GM12878 (cell line): ENCODE results near the gene SMIM1. TPM values are rescaled to one million over a fixed set of nuclear protein-coding genes. Genes with fewer than 3 reads are reported as not detected.

Experiments
- BHLHE40 ChIP-seq, 2 experiments: fragments of 450-650 bp in 1 of 2; IDR thresholded peaks; 2 replicates each; pipeline ENCODE4 v1.6.1; 2011 to 2017; ENCODE audit warnings: low read depth in 2 of 2, borderline replicate concordance in 1 of 2, improper control_type of control experiment in 1 of 2, low read length in 1 of 2, mild to moderate bottlenecking in 1 of 2
- CBFB ChIP-seq: IDR thresholded peaks from 2 replicates; pipeline ENCODE4 v1.6.1; 2016; ENCODE audit warnings: antibody characterized with exemption, low read depth
- HDGF ChIP-seq: fragments of 450-650 bp; IDR thresholded peaks from 2 replicates; pipeline ENCODE4 v1.6.1; 2016; ENCODE audit warnings: antibody characterized with exemption
- KAT2A ChIP-seq: conservative IDR thresholded peaks from 2 replicates; pipeline ENCODE4 v1.6.1; 2011; ENCODE audit warnings: low read depth, low read length; ENCODE audit not compliant: control insufficient read depth
- LARP7 ChIP-seq: fragments of 450-650 bp; IDR thresholded peaks from 2 replicates; pipeline ENCODE4 v1.6.1; 2017; ENCODE audit warnings: mild to moderate bottlenecking
- POLR2AphosphoS5 ChIP-seq: IDR thresholded peaks from 2 replicates; pipeline ENCODE4 v1.6.1; 2011; ENCODE audit warnings: mild to moderate bottlenecking, low read length, inconsistent platforms
- SREBF1 ChIP-seq: IDR thresholded peaks from 2 replicates; pipeline ENCODE4 v1.6.1; 2012; ENCODE audit warnings: mild to moderate bottlenecking, low read length
- ZNF274 ChIP-seq: IDR thresholded peaks from one replicate; pipeline ENCODE4 v1.8.0; 2011; ENCODE audit not compliant: insufficient read length, insufficient read depth
- ZNF622 ChIP-seq: fragments of 450-650 bp; IDR thresholded peaks from 2 replicates; pipeline ENCODE4 v1.6.1; 2017; ENCODE audit warnings: mild to moderate bottlenecking, inconsistent platforms
- polyA plus RNA-seq, 11 experiments: library from polyadenylated mRNA; depleted of rRNA in 4 of 11; unstranded in 6 of 11; stranded (reverse) in 5 of 11; fragments of >200 nt; fragmentation: Nextera tagmentation in 4 of 11; fragmentation: Illumina TruSeq in 1 of 11; extraction: Ambion mirVana in 4 of 11; extraction: Trizol in 1 of 11; gene quantifications; 1 replicate in 1 of 11; 2 replicates in 10 of 11; pipeline versions ENCODE4 v1.2.1 to v1.2.3, GENCODE V29; 2011 to 2016; ENCODE audit warnings: inconsistent platforms in 2 of 11, missing spikeins in 2 of 11, low read depth in 1 of 11
- total RNA-seq, 4 experiments: library from RNA; depleted of rRNA in 3 of 4; stranded (reverse); fragments of >200 nt in 3 of 4; fragmentation: Illumina TruSeq in 1 of 4; extraction: Trizol in 1 of 4; gene quantifications; 2 replicates each; pipeline versions ENCODE4 v1.2.1 to v1.2.3, GENCODE V29; 2013 to 2021
- TF ChIP-seq, protein P1 (sequence below): IDR thresholded peaks from 2 replicates; pipeline ENCODE4 v1.6.1; 2012; ENCODE audit warnings: mild to moderate bottlenecking, low read depth, low read length
- TF ChIP-seq, protein P2 (sequence below): fragments of 450-650 bp; IDR thresholded peaks from 2 replicates; pipeline ENCODE4 v1.6.1; 2016; ENCODE audit warnings: mild to moderate bottlenecking, moderate library complexity, borderline replicate concordance
- TF ChIP-seq, protein P3 (sequence below): IDR thresholded peaks from 2 replicates; pipeline ENCODE4 v1.6.1; 2011; ENCODE audit warnings: low read depth, low read length, improper control_type of control experiment, borderline replicate concordance
- TF ChIP-seq, protein P4 (sequence below): IDR thresholded peaks from 2 replicates; pipeline ENCODE4 v1.6.1; 2011; ENCODE audit warnings: low read depth, mild to moderate bottlenecking, low read length, moderate library complexity, borderline replicate concordance; ENCODE audit errors: extremely low read depth
- TF ChIP-seq, protein P5 (sequence below): IDR thresholded peaks from 2 replicates; pipeline ENCODE4 v1.6.1; 2012; ENCODE audit warnings: low read depth, low read length, improper control_type of control experiment
- TF ChIP-seq, protein P6 (sequence below): fragments of 450-650 bp; formaldehyde crosslinking; IDR thresholded peaks from 2 replicates; pipeline ENCODE4 v1.4.0; 2022; ENCODE audit warnings: mild to moderate bottlenecking, moderate library complexity

The SMIM1 gene
- total and polyA plus RNA-seq, 10 of the 15 experiments (the other 5 are each of a cell fraction or from before 2014, with no cell fraction given): 0.30 to 0.37 TPM; not detected in 8

DNA sequence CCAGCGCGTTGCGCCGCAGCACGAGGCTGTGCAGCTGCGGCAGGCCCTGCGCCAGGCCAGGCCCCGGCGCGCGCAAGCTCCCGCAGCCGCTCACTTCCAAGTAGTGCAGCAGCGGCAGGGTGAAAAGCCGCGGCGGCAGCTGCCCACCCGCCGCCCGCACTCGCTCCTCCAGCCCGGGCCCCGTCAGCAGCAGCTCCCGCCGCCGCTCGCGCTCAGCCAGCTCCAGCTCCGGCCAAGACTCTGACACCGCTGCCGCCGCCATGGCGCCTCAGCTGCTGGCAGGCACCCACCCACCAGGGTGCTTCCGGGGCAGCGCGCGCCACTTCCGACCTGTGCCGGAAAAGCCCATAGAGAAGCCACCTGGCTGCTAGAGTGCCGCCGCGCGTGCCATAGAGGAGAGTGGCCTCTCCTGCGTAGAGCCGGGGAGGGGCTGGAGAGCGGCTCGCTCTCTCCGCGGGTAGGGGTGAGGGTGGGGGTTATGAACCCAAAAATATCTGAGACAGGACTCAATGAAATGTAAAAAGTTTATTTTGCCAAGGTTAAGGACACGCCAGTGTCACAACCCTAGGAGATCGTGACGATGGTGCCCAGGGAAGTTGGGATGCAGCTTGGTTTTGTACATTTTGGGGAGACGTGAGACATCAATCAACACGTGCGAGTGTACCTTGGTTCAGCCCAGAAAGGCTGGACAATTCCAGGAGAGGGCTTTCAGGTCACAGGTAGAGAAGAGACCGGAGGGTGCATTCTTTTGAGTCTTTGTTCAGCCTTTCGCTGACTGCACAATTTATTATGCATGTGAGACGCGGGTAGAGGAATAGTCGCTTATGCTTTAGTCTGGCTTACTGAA lies 23.9 kb downstream of the SMIM1 start, which contains the start of gene LRRC47 (continued):
- TF ChIP-seq, protein P1, sequence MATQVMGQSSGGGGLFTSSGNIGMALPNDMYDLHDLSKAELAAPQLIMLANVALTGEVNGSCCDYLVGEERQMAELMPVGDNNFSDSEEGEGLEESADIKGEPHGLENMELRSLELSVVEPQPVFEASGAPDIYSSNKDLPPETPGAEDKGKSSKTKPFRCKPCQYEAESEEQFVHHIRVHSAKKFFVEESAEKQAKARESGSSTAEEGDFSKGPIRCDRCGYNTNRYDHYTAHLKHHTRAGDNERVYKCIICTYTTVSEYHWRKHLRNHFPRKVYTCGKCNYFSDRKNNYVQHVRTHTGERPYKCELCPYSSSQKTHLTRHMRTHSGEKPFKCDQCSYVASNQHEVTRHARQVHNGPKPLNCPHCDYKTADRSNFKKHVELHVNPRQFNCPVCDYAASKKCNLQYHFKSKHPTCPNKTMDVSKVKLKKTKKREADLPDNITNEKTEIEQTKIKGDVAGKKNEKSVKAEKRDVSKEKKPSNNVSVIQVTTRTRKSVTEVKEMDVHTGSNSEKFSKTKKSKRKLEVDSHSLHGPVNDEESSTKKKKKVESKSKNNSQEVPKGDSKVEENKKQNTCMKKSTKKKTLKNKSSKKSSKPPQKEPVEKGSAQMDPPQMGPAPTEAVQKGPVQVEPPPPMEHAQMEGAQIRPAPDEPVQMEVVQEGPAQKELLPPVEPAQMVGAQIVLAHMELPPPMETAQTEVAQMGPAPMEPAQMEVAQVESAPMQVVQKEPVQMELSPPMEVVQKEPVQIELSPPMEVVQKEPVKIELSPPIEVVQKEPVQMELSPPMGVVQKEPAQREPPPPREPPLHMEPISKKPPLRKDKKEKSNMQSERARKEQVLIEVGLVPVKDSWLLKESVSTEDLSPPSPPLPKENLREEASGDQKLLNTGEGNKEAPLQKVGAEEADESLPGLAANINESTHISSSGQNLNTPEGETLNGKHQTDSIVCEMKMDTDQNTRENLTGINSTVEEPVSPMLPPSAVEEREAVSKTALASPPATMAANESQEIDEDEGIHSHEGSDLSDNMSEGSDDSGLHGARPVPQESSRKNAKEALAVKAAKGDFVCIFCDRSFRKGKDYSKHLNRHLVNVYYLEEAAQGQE: no peak
- TF ChIP-seq, protein P2, sequence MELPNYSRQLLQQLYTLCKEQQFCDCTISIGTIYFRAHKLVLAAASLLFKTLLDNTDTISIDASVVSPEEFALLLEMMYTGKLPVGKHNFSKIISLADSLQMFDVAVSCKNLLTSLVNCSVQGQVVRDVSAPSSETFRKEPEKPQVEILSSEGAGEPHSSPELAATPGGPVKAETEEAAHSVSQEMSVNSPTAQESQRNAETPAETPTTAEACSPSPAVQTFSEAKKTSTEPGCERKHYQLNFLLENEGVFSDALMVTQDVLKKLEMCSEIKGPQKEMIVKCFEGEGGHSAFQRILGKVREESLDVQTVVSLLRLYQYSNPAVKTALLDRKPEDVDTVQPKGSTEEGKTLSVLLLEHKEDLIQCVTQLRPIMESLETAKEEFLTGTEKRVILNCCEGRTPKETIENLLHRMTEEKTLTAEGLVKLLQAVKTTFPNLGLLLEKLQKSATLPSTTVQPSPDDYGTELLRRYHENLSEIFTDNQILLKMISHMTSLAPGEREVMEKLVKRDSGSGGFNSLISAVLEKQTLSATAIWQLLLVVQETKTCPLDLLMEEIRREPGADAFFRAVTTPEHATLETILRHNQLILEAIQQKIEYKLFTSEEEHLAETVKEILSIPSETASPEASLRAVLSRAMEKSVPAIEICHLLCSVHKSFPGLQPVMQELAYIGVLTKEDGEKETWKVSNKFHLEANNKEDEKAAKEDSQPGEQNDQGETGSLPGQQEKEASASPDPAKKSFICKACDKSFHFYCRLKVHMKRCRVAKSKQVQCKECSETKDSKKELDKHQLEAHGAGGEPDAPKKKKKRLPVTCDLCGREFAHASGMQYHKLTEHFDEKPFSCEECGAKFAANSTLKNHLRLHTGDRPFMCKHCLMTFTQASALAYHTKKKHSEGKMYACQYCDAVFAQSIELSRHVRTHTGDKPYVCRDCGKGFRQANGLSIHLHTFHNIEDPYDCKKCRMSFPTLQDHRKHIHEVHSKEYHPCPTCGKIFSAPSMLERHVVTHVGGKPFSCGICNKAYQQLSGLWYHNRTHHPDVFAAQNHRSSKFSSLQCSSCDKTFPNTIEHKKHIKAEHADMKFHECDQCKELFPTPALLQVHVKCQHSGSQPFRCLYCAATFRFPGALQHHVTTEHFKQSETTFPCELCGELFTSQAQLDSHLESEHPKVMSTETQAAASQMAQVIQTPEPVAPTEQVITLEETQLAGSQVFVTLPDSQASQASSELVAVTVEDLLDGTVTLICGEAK: peak; percentile 96
- TF ChIP-seq, protein P3, sequence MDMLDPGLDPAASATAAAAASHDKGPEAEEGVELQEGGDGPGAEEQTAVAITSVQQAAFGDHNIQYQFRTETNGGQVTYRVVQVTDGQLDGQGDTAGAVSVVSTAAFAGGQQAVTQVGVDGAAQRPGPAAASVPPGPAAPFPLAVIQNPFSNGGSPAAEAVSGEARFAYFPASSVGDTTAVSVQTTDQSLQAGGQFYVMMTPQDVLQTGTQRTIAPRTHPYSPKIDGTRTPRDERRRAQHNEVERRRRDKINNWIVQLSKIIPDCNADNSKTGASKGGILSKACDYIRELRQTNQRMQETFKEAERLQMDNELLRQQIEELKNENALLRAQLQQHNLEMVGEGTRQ: no peak
- peak; percentile 83 to 88 for TF ChIP-seq BHLHE40 (IDR thresholded peaks at IDR 0.05; ENCODE audit: borderline replicate concordance in 1 of 2, low read depth in 2 of 2, low read length in 1 of 2)
- peak; percentile 57; the same call in 1 of the 2 replicates for TF ChIP-seq CBFB
- no peak for TF ChIP-seq SREBF1
- TF ChIP-seq ZNF622: no peak
- no peak for TF ChIP-seq KAT2A
- TF ChIP-seq ZNF274: no peak
- peak; percentile 94 for TF ChIP-seq LARP7
- peak; percentile 59; the same call in 1 of the 2 replicates for TF ChIP-seq POLR2AphosphoS5
- TF ChIP-seq, protein P4, sequence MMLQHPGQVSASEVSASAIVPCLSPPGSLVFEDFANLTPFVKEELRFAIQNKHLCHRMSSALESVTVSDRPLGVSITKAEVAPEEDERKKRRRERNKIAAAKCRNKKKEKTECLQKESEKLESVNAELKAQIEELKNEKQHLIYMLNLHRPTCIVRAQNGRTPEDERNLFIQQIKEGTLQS: no peak
- no peak for TF ChIP-seq HDGF
- TF ChIP-seq, protein P5, sequence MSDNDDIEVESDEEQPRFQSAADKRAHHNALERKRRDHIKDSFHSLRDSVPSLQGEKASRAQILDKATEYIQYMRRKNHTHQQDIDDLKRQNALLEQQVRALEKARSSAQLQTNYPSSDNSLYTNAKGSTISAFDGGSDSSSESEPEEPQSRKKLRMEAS: peak; percentile 86
- TF ChIP-seq, protein P6, sequence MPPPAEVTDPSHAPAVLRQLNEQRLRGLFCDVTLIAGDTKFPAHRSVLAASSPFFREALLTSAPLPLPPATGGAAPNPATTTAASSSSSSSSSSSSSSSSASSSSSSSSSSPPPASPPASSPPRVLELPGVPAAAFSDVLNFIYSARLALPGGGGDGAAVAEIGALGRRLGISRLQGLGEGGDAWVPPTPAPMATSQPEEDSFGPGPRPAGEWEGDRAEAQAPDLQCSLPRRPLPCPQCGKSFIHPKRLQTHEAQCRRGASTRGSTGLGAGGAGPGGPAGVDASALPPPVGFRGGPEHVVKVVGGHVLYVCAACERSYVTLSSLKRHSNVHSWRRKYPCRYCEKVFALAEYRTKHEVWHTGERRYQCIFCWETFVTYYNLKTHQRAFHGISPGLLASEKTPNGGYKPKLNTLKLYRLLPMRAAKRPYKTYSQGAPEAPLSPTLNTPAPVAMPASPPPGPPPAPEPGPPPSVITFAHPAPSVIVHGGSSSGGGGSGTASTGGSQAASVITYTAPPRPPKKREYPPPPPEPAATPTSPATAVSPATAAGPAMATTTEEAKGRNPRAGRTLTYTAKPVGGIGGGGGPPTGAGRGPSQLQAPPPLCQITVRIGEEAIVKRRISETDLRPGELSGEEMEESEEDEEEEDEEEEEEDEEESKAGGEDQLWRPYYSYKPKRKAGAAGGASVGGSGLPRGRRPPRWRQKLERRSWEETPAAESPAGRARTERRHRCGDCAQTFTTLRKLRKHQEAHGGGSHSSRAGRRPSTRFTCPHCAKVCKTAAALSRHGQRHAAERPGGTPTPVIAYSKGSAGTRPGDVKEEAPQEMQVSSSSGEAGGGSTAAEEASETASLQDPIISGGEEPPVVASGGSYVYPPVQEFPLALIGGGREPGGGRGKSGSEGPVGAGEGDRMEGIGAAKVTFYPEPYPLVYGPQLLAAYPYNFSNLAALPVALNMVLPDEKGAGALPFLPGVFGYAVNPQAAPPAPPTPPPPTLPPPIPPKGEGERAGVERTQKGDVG (CRISPR knock-in tag): no peak
